ENCODE measurements around the gene TMC1. TPM values are rescaled to one million over a fixed set of nuclear protein-coding genes. Genes with fewer than 3 reads are reported as not detected.
A peak's percentile ranks its signal among the peaks of the same experiment; 100 is the strongest.
"Not testable (repeated sequence)": the region's sequence is repeated elsewhere in the genome, so short reads cannot be mapped to it uniquely, and the experiment has no call there.

The TMC1 gene
- total RNA-seq, 2 donors from 2014 or later: not detected

- DNase-seq (ENCODE audit: low spot score) (no peak), ATAC-seq (ENCODE audit: insufficient number of reproducible peaks, low FRiP score, low read depth) (no peak)
- no peaks in the 10 kb centered on the region for H3K27me3 ChIP-seq (replicated peaks; ENCODE audit: insufficient read depth)
- no peaks in the 10 kb centered on the region for H3K36me3 ChIP-seq
- H3K4me1 ChIP-seq (ENCODE audit: control insufficient read depth in 1 of 2, low read depth in 2 of 2): peaks cover 9 to 13% of the 10 kb centered on the region in 2 donors
- no peak overlapping the region for H3K27ac ChIP-seq
- no peak for TF ChIP-seq CTCF (IDR thresholded peaks at IDR 0.05)
- H3K4me3 ChIP-seq: peak overlapping the region; percentile 42
- H3K9me3 ChIP-seq: peaks cover 8% of the 10 kb centered on the region
Measured at GRCh38 chr9:72843520-72844439, 322.4 kb downstream of the TMC1 start.

GRCh38 chr9:72844440-72844768 lies 323.0 kb downstream of the TMC1 start:
- H3K9me3 ChIP-seq: peaks cover 8% of the 10 kb centered on the region
- H3K4me1 ChIP-seq (ENCODE audit: control insufficient read depth in 1 of 2, low read depth in 2 of 2): peaks cover 5 to 8% of the 10 kb centered on the region in 2 donors
- no peaks in the 10 kb centered on the region for H3K36me3 ChIP-seq
- no peak overlapping the region for H3K4me3 ChIP-seq
- DNase-seq (ENCODE audit: low spot score): no peak
- H3K27ac ChIP-seq: no peak overlapping the region
- no peak for TF ChIP-seq CTCF (IDR thresholded peaks at IDR 0.05)
- ATAC-seq (ENCODE audit: insufficient number of reproducible peaks, low FRiP score, low read depth): no peak
- no peaks in the 10 kb centered on the region for H3K27me3 ChIP-seq (replicated peaks; ENCODE audit: insufficient read depth)

GRCh38 chr9:72845052-72845451 lies 323.6 kb downstream of the TMC1 start:
- ATAC-seq (ENCODE audit: insufficient number of reproducible peaks, low FRiP score, low read depth); DNase-seq (ENCODE audit: low spot score); H3K4me3 ChIP-seq; H3K27me3 ChIP-seq (replicated peaks; ENCODE audit: insufficient read depth); H3K9me3 ChIP-seq; H3K4me1 ChIP-seq (ENCODE audit: control insufficient read depth in 1 of 2, low read depth in 2 of 2); H3K36me3 ChIP-seq; H3K27ac ChIP-seq: not testable (repeated sequence)

- not testable (repeated sequence) for H3K4me1 ChIP-seq (ENCODE audit: control insufficient read depth in 1 of 2, low read depth in 2 of 2); DNase-seq (ENCODE audit: low spot score); H3K36me3 ChIP-seq; H3K27me3 ChIP-seq (replicated peaks; ENCODE audit: insufficient read depth); H3K27ac ChIP-seq; ATAC-seq (ENCODE audit: insufficient number of reproducible peaks, low FRiP score, low read depth); H3K4me3 ChIP-seq; H3K9me3 ChIP-seq
Measured at GRCh38 chr9:72850209-72850608, 328.8 kb downstream of the TMC1 start.

- Histone ChIP-seq H3K4me1 (ENCODE audit: control insufficient read depth in 1 of 2, low read depth in 2 of 2) (peaks cover 17 to 20% of the 10 kb centered on the region in 2 donors), H3K36me3 (no peaks in the 10 kb centered on the region), H3K9me3 (no peaks in the 10 kb centered on the region), H3K4me3 (no peak overlapping the region), H3K27ac (no peak overlapping the region), H3K27me3 (replicated peaks; ENCODE audit: insufficient read depth) (no peaks in the 10 kb centered on the region)
- TF ChIP-seq CTCF (IDR thresholded peaks at IDR 0.05): no peak
- no peak for DNase-seq (ENCODE audit: low spot score)
- ATAC-seq (ENCODE audit: insufficient number of reproducible peaks, low FRiP score, low read depth): no peak
Measured at GRCh38 chr9:72855321-72855720, 333.9 kb downstream of the TMC1 start.

- H3K4me1 ChIP-seq (ENCODE audit: control insufficient read depth in 1 of 2, low read depth in 2 of 2): peaks cover 17 to 20% of the 10 kb centered on the region in 2 donors
- no peak for ATAC-seq (ENCODE audit: insufficient number of reproducible peaks, low FRiP score, low read depth)
- H3K27ac ChIP-seq: no peak overlapping the region
- no peak for DNase-seq (ENCODE audit: low spot score)
- no peak overlapping the region for H3K4me3 ChIP-seq
- no peaks in the 10 kb centered on the region for H3K9me3 ChIP-seq
- no peaks in the 10 kb centered on the region for H3K36me3 ChIP-seq
- H3K27me3 ChIP-seq (replicated peaks; ENCODE audit: insufficient read depth): no peaks in the 10 kb centered on the region
- no peak for TF ChIP-seq CTCF (IDR thresholded peaks at IDR 0.05)
Measured at GRCh38 chr9:72855890-72856523, 334.6 kb downstream of the TMC1 start.
